ENCODE measurements around the gene UBE3C. TPM values are rescaled to one million over a fixed set of nuclear protein-coding genes. Genes with fewer than 3 reads are reported as not detected.

UBE3C gene
- total and polyA plus RNA-seq, 9 of the 15 experiments (the other 6 are each of a cell fraction or from before 2014, with no cell fraction given) = 9.6 to 91.7 (median 75.4) TPM

- TF ChIP-seq ZNF280B (CRISPR knock-in tag; IDR thresholded peaks at IDR 0.05) (no peak), ZNF717 (CRISPR knock-in tag; IDR thresholded peaks at IDR 0.05) (no peak), SIX5 (IDR thresholded peaks at IDR 0.05; ENCODE audit: borderline replicate concordance in 1 of 2, insufficient read depth in 1 of 2, low read depth in 1 of 2, low read length in 2 of 2) (no peak), ATF3 (IDR thresholded peaks at IDR 0.05) (no peak), ATF3 (CRISPR knock-in tag; conservative IDR thresholded peaks at IDR 0.05) (no peak)
- TF ChIP-seq, protein P1, sequence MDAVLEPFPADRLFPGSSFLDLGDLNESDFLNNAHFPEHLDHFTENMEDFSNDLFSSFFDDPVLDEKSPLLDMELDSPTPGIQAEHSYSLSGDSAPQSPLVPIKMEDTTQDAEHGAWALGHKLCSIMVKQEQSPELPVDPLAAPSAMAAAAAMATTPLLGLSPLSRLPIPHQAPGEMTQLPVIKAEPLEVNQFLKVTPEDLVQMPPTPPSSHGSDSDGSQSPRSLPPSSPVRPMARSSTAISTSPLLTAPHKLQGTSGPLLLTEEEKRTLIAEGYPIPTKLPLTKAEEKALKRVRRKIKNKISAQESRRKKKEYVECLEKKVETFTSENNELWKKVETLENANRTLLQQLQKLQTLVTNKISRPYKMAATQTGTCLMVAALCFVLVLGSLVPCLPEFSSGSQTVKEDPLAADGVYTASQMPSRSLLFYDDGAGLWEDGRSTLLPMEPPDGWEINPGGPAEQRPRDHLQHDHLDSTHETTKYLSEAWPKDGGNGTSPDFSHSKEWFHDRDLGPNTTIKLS (IDR thresholded peaks at IDR 0.05; ENCODE audit: borderline replicate concordance, low read depth) = no peak
- TF ChIP-seq, protein P2, sequence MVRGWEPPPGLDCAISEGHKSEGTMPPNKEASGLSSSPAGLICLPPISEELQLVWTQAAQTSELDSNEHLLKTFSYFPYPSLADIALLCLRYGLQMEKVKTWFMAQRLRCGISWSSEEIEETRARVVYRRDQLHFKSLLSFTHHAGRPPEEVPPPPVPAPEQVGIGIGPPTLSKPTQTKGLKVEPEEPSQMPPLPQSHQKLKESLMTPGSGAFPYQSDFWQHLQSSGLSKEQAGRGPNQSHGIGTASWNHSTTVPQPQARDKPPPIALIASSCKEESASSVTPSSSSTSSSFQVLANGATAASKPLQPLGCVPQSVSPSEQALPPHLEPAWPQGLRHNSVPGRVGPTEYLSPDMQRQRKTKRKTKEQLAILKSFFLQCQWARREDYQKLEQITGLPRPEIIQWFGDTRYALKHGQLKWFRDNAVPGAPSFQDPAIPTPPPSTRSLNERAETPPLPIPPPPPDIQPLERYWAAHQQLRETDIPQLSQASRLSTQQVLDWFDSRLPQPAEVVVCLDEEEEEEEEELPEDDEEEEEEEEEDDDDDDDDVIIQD (CRISPR knock-in tag; IDR thresholded peaks at IDR 0.05) = no peak
Observed at GRCh38 chr7:157220916-157221569, 82.3 kb downstream of the UBE3C start (continued).

Data from K562 (cell line).